HCT116 (cell line): ENCODE data around the gene PKN3. TPM values are rescaled to one million over a fixed set of nuclear protein-coding genes. Genes with fewer than 3 reads are reported as not detected.
A peak's percentile ranks its signal among the peaks of the same experiment; 100 is the strongest.

Experiments used
- ATAC-seq: fragments of 200-7000 bp; cut with Tn5 transposase; 2 replicates; pipeline ENCODE4 v1.9.1; 2020; ENCODE audit warnings: mild to moderate bottlenecking, moderate library complexity
- BruUV-seq: library from RNA; stranded (reverse); fragments of 400-500 nt; replicated peaks from 2 replicates; lab custom pipeline; 2021; lab: Mats Ljungman, UMichigan
- CTCF ChIA-PET: fragments of 300-600 bp; sonication (Branson Sonifier 250); formaldehyde crosslinking; loops from one replicate; lab custom pipeline; 2021; ENCODE audit warnings: antibody characterized with exemption; lab: Charles Lee
- POLR2A ChIA-PET: fragments of 300-600, 350-600 bp; sonication (Branson Sonifier 250); formaldehyde crosslinking; loops from one replicate; lab custom pipeline; 2021; ENCODE audit warnings: antibody characterized with exemption; lab: Charles Lee
- RAD21 ChIA-PET, 2 experiments: fragments of 300-600 bp; sonication (Branson Sonifier 250); formaldehyde crosslinking; loops; one replicate each; lab custom pipeline; 2023; ENCODE audit warnings: low total read pairs in 2 of 2; ENCODE audit not compliant: uncharacterized antibody in 2 of 2, unreplicated experiment in 2 of 2, low non-redundant PET in 1 of 2; lab: Charles Lee
- DNase-seq: peaks from one replicate; pipeline ENCODE4 v3.0.0-alpha.2; 2010; ENCODE audit warnings: low read depth, low spot score
- H2AFZ ChIP-seq: fragments of 200-600 bp; shearing (Covaris generic), sonication (generic); 2 replicates; pipeline ENCODE4 v1.6.1; 2017; ENCODE audit warnings: low read depth, mixed run types, mixed read lengths, antibody characterized with exemption, low read length; ENCODE audit not compliant: poor library complexity, severe bottlenecking
- H3K27ac ChIP-seq: 2 replicates; pipeline ENCODE4 v1.5.1; 2012; ENCODE audit warnings: low read depth, low read length
- H3K27me3 ChIP-seq: fragments of 200-600 bp; sonication (generic); 2 replicates; pipeline ENCODE4 v1.6.1; 2016; ENCODE audit warnings: mixed run types, low read length, mixed read lengths; ENCODE audit not compliant: insufficient read depth
- H3K36me3 ChIP-seq, 2 experiments: fragments of 200-500 bp in 1 of 2; fragments of 200-600 bp in 1 of 2; sonication (Bioruptor generic) in 1 of 2; sonication (generic) in 1 of 2; 2 replicates each; pipeline versions ENCODE4 v1.5.1 to v1.6.1; 2014 to 2016; ENCODE audit warnings: low read length in 2 of 2, inconsistent platforms in 1 of 2, mixed read lengths in 1 of 2, mixed run types in 1 of 2; ENCODE audit not compliant: insufficient read depth in 2 of 2, control insufficient read depth in 1 of 2
- H3K4me1 ChIP-seq, 2 experiments: fragments of 200-600 bp in 1 of 2; sonication (generic) in 1 of 2; 2 replicates each; pipeline versions ENCODE4 v1.5.1 to v1.6.1; 2012 to 2017; ENCODE audit warnings: low read length in 2 of 2, inconsistent platforms in 1 of 2, mild to moderate bottlenecking in 1 of 2, mixed read lengths in 1 of 2, mixed run types in 1 of 2, moderate library complexity in 1 of 2; ENCODE audit not compliant: insufficient read depth in 2 of 2, control insufficient read depth in 1 of 2
- H3K4me2 ChIP-seq: fragments of 200-600 bp; sonication (generic); 2 replicates; pipeline ENCODE4 v1.6.1; 2017; ENCODE audit warnings: mixed run types, low read length, mixed read lengths
- H3K4me3 ChIP-seq, 2 experiments: fragments of 200-600 bp in 1 of 2; sonication (generic) in 1 of 2; replicated peaks in 1 of 2; 2 replicates each; pipeline ENCODE4 v1.5.1; 2011 to 2016; ENCODE audit warnings: low read length in 2 of 2, control low read depth in 1 of 2, low read depth in 1 of 2, mild to moderate bottlenecking in 1 of 2, mixed read lengths in 1 of 2, mixed run types in 1 of 2
- H3K79me2 ChIP-seq: fragments of 200-600 bp; sonication (generic); 2 replicates; pipeline ENCODE4 v1.6.1; 2017; ENCODE audit warnings: mild to moderate bottlenecking, mixed run types, low read length, moderate library complexity, mixed read lengths; ENCODE audit not compliant: insufficient read depth
- H3K9ac ChIP-seq: fragments of 200-600 bp; sonication (generic); 2 replicates; pipeline ENCODE4 v1.6.1; 2016; ENCODE audit warnings: low read length, mixed read lengths
- H3K9me2 ChIP-seq: fragments of 200-600 bp; sonication (generic), shearing (Covaris generic); 2 replicates; pipeline ENCODE4 v1.6.1; 2017; ENCODE audit warnings: mixed run types, mild to moderate bottlenecking, moderate library complexity; ENCODE audit not compliant: insufficient read depth
- H3K9me3 ChIP-seq, 2 experiments: fragments of 200-500 bp in 1 of 2; fragments of 200-600 bp in 1 of 2; sonication (Bioruptor generic) in 1 of 2; sonication (generic) in 1 of 2; 2 replicates each; pipeline ENCODE4 v1.6.1; 2014 to 2017; ENCODE audit warnings: low read length in 2 of 2, mixed read lengths in 2 of 2, inconsistent platforms in 1 of 2, low read depth in 1 of 2, mild to moderate bottlenecking in 1 of 2, mixed run types in 1 of 2, moderate library complexity in 1 of 2; ENCODE audit not compliant: control insufficient read depth in 1 of 2, insufficient read depth in 1 of 2
- H4K20me1 ChIP-seq: fragments of 200-600 bp; sonication (generic), shearing (Covaris generic); 2 replicates; pipeline ENCODE4 v1.6.1; 2017; ENCODE audit warnings: mixed run types, mild to moderate bottlenecking, moderate library complexity; ENCODE audit not compliant: insufficient read depth
- ATF3 ChIP-seq: IDR thresholded peaks from 2 replicates; pipeline ENCODE4 v1.6.1; 2012
- CBX3 ChIP-seq: IDR thresholded peaks from 2 replicates; pipeline ENCODE4 v1.6.1; 2012; ENCODE audit warnings: low read depth
- CEBPB ChIP-seq: IDR thresholded peaks from 2 replicates; pipeline ENCODE4 v1.6.1; 2012; ENCODE audit warnings: low read depth
- CTCF ChIP-seq, 3 experiments: fragments of 200-600 bp in 1 of 3; sonication (generic) in 1 of 3; IDR thresholded peaks in 2 of 3; conservative IDR thresholded peaks in 1 of 3; 2 replicates each; pipeline ENCODE4 v1.5.1; 2012 to 2017; ENCODE audit warnings: low read depth in 2 of 3, low read length in 2 of 3, antibody characterized with exemption in 1 of 3, borderline replicate concordance in 1 of 3, control low read depth in 1 of 3, mild to moderate bottlenecking in 1 of 3, mixed read lengths in 1 of 3, mixed run types in 1 of 3, moderate library complexity in 1 of 3; ENCODE audit not compliant: insufficient read depth in 1 of 3
- EGR1 ChIP-seq: IDR thresholded peaks from 2 replicates; pipeline ENCODE4 v1.6.1; 2012; ENCODE audit warnings: low read depth
- ELF1 ChIP-seq: IDR thresholded peaks from 2 replicates; pipeline ENCODE4 v1.6.1; 2012; ENCODE audit warnings: low read depth, borderline replicate concordance
- EZH2 ChIP-seq: fragments of 200-600 bp; sonication (generic); IDR thresholded peaks from 2 replicates; pipeline ENCODE4 v1.6.1; 2017; ENCODE audit warnings: antibody characterized with exemption, mixed run types
- EZH2phosphoT487 ChIP-seq: fragments of 200-600 bp; IDR thresholded peaks from 2 replicates; pipeline ENCODE4 v1.6.1; 2018; ENCODE audit warnings: antibody characterized with exemption, borderline replicate concordance
- FOSL1 ChIP-seq: IDR thresholded peaks from 2 replicates; pipeline ENCODE4 v1.6.1; 2012; ENCODE audit warnings: low read depth
- JUND ChIP-seq: IDR thresholded peaks from 2 replicates; pipeline ENCODE4 v1.6.1; 2012
- POLR2A ChIP-seq: IDR thresholded peaks from 2 replicates; pipeline ENCODE4 v1.7.0; 2011; ENCODE audit warnings: borderline replicate concordance; ENCODE audit not compliant: insufficient read depth, insufficient read length; ENCODE audit errors: extremely low read depth
- POLR2AphosphoS5 ChIP-seq: IDR thresholded peaks from 2 replicates; pipeline ENCODE4 v1.6.1; 2011; ENCODE audit warnings: mild to moderate bottlenecking, low read depth, low read length, moderate library complexity
- SIN3A ChIP-seq: IDR thresholded peaks from 2 replicates; pipeline ENCODE4 v1.6.1; 2012; ENCODE audit warnings: low read depth
- SP1 ChIP-seq: IDR thresholded peaks from 2 replicates; pipeline ENCODE4 v1.6.1; 2012; ENCODE audit warnings: low read depth
- SRF ChIP-seq: IDR thresholded peaks from 2 replicates; pipeline ENCODE4 v1.6.1; 2012; ENCODE audit warnings: low read depth
- TCF7L2 ChIP-seq: IDR thresholded peaks from 2 replicates; pipeline ENCODE4 v1.7.0; 2011; ENCODE audit warnings: borderline replicate concordance, inconsistent platforms; ENCODE audit not compliant: insufficient read depth, insufficient read length; ENCODE audit errors: extremely low read depth
- YY1 ChIP-seq: IDR thresholded peaks from 2 replicates; pipeline ENCODE4 v1.6.1; 2011; ENCODE audit warnings: low read length, low read depth, moderate library complexity, mild to moderate bottlenecking; ENCODE audit not compliant: insufficient replicate concordance; ENCODE audit errors: extremely low read depth
- ZNF274 ChIP-seq: fragments of 200-500 bp; sonication (Bioruptor generic); IDR thresholded peaks from 2 replicates; pipeline ENCODE4 v1.6.1; 2014; ENCODE audit warnings: mild to moderate bottlenecking, low read depth, low read length, inconsistent platforms
- intact Hi-C: fragments of 100-400 bp; cut with micrococcal nuclease; formaldehyde crosslinking; loops from 2 replicates; pipeline ENCODE4 v1.10.0; 2022
- total RNA-seq: library from RNA; stranded (reverse); gene quantifications from one replicate; pipeline ENCODE4 v1.2.1, GENCODE V29; 2021; ENCODE audit not compliant: unreplicated experiment
- TF ChIP-seq, protein P1 (sequence below): IDR thresholded peaks from 2 replicates; pipeline ENCODE4 v1.6.1; 2011; ENCODE audit warnings: mild to moderate bottlenecking, low read length, moderate library complexity; ENCODE audit not compliant: insufficient replicate concordance; ENCODE audit errors: extremely low read depth
- TF ChIP-seq, protein P2 (sequence below): IDR thresholded peaks from 2 replicates; pipeline ENCODE4 v1.6.1; 2012

Gene PKN3
- total RNA-seq, 1 experiment from 2014 or later = 37.9 TPM

DNA sequence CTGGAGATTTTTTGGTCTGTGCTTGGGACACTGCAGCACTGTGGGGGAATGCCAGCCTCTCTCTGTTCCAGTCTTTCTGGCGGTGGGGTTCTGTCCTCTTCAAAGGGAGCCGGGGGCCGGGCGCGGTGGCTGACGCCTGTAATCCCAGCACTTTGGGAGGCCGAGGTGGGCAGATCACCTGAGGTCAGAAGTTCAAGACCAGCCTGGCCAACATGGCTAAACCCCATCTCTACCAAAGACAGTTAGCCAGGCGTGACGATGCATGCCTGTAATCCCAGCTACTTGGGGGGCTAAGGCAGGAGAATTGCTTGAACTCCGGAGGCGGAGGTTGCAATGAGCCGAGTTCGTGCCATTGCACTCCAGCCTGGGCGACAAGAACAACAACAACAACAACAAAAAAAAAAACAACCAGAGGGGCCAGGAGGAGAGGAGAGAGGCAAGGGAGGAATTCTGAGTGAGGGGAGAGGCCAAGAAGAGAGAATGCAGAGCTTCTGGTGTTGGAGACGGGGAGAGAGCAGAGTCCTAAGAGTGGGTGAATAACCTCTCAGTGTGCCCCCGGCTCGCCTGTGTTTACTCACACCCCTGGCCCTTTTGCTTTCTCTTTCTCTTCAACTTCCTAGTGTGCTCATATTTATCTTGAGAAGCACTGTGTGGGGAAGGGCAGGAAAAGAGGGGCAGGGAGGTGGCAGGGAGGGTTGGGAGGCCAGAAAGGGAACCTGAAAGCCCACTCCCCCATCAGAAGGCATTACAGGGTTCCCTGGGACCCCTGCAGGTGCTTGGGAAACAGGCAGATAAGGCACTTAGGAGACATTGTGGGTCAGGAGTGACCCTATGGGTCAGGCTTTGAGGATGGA is 16.4 kb upstream of the PKN3 start:
- BruUV-seq = no TSS peak
- H3K27ac ChIP-seq = peak overlapping the region; percentile 94
- no peak for DNase-seq
- H3K36me3 ChIP-seq = peaks cover under 1 to 8% of the 10 kb centered on the region in 2 experiments; a peak in 2 of 4 replicates
- ChIA-PET CTCF (interaction anchor here (2.2 to 2.6 kb wide), 2 partner anchors 16 to 50 kb away, joined by 9 to 14 read pairs; partner anchors contain the start of gene PKN3), RAD21 (no interaction called here), POLR2A (interaction anchor here (1.9 to 3.4 kb wide), 4 partner anchors 11 to 144 kb away, joined by 5 to 24 read pairs (median 17); partner anchors contain the start of genes SPOUT1 and ZDHHC12)
- TF ChIP-seq SIN3A (no peak), EZH2 (no peak), YY1 (no peak), ATF3 (no peak), JUND (no peak), SRF (no peak), CBX3 (no peak), CTCF (IDR thresholded peaks at IDR 0.05 in 2 of 3, conservative IDR thresholded peaks at IDR 0.05 in 1 of 3; ENCODE audit: borderline replicate concordance in 1 of 3, insufficient read depth in 1 of 3, low read depth in 2 of 3, low read length in 2 of 3) (no peak), POLR2A (no peak), EZH2phosphoT487 (no peak), FOSL1 (no peak), EGR1 (no peak), ELF1 (no peak), POLR2AphosphoS5 (no peak), TCF7L2 (no peak), SP1 (no peak), ZNF274 (no peak), CEBPB (no peak)
- TF ChIP-seq, protein P1, sequence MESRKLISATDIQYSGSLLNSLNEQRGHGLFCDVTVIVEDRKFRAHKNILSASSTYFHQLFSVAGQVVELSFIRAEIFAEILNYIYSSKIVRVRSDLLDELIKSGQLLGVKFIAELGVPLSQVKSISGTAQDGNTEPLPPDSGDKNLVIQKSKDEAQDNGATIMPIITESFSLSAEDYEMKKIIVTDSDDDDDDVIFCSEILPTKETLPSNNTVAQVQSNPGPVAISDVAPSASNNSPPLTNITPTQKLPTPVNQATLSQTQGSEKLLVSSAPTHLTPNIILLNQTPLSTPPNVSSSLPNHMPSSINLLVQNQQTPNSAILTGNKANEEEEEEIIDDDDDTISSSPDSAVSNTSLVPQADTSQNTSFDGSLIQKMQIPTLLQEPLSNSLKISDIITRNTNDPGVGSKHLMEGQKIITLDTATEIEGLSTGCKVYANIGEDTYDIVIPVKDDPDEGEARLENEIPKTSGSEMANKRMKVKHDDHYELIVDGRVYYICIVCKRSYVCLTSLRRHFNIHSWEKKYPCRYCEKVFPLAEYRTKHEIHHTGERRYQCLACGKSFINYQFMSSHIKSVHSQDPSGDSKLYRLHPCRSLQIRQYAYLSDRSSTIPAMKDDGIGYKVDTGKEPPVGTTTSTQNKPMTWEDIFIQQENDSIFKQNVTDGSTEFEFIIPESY = no peak
- TF ChIP-seq, protein P2, sequence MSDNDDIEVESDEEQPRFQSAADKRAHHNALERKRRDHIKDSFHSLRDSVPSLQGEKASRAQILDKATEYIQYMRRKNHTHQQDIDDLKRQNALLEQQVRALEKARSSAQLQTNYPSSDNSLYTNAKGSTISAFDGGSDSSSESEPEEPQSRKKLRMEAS = no peak
- intact Hi-C loops = no loop called here
- peaks cover 28 to 48% of the 10 kb centered on the region in 2 experiments for H3K4me1 ChIP-seq
- no peak for ATAC-seq
- peak overlapping the region; percentile 99 for H3K9ac ChIP-seq
- no peaks in the 10 kb centered on the region for H3K9me2 ChIP-seq
- H3K4me3 ChIP-seq = 0 out of 4 replicates have a peak overlapping the region, but pooled peaks of 1 of the 2 experiments have one; percentile 96
- H3K27me3 ChIP-seq = no peaks in the 10 kb centered on the region
- H3K79me2 ChIP-seq = peaks cover 68% of the 10 kb centered on the region
- peaks cover 6% of the 10 kb centered on the region; the same call in 1 of the 2 replicates for H4K20me1 ChIP-seq
- H2AFZ ChIP-seq = no peak overlapping the region
- H3K4me2 ChIP-seq = peak overlapping the region; percentile 83
- no peaks in the 10 kb centered on the region for H3K9me3 ChIP-seq
